Duodenal mucosa (tissue), 2 donors: ENCODE data around the gene DUSP16.
A peak's percentile ranks its signal among the peaks of the same experiment; 100 is the strongest.
"Not testable (repeated sequence)": the region's sequence is repeated elsewhere in the genome, so short reads cannot be mapped to it uniquely, and the experiment has no call there.

ENCODE experiments used
- H3K27ac ChIP-seq: one replicate; pipeline ENCODE4 v1.7.0; 2013; ENCODE audit warnings: low read depth, low read length
- H3K27me3 ChIP-seq, 2 donors: one replicate each; pipeline ENCODE4 v1.7.0; 2013; ENCODE audit warnings: low read length in 2 of 2, control low read depth in 1 of 2; ENCODE audit not compliant: insufficient read depth in 2 of 2, control insufficient read depth in 1 of 2
- H3K36me3 ChIP-seq, 2 donors: one replicate each; pipeline ENCODE4 v1.7.0; 2013; ENCODE audit warnings: low read length in 2 of 2, control low read depth in 1 of 2; ENCODE audit not compliant: insufficient read depth in 2 of 2, control insufficient read depth in 1 of 2
- H3K4me1 ChIP-seq, 2 donors: one replicate each; pipeline ENCODE4 v1.7.0; 2013; ENCODE audit warnings: low read length in 2 of 2, control low read depth in 1 of 2; ENCODE audit not compliant: insufficient read depth in 2 of 2, control insufficient read depth in 1 of 2
- H3K4me3 ChIP-seq, 2 donors: one replicate each; pipeline ENCODE4 v1.7.0; 2013; ENCODE audit warnings: low read length in 2 of 2, low read depth in 1 of 2
- H3K9ac ChIP-seq, 2 donors: one replicate each; pipeline ENCODE4 v1.7.0; 2013; ENCODE audit warnings: low read length in 2 of 2, low read depth in 1 of 2
- H3K9me3 ChIP-seq, 2 donors: one replicate each; pipeline ENCODE4 v1.7.0; 2013; ENCODE audit warnings: low read length in 2 of 2, control low read depth in 1 of 2; ENCODE audit not compliant: control insufficient read depth in 1 of 2

Gene DUSP16

DNA sequence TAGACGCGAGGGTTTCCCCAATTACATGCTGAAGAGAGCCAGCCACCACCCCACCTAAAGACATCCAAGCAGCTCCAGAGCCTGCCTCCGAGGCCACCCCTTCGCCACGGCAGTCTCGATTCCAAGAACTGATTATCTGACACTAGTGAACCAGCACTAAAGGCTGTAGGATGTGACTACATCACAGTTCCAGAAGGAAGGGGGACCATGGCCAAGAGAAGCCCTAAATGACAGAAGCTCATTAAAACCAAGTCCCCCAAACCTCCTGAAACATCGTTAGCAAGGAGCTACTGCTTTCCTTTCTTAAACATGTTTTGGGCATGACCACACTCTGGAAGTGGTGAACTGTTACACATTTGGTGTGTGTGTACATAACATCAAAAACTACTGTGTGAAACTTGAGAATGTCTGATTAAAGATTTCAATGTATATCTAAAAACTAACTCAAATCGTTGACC, 88.2 kb downstream of the DUSP16 start:
- no peak overlapping the region for H3K4me3 ChIP-seq
- H3K9ac ChIP-seq, result no peak overlapping the region
- peaks cover 21 to 48% of the 10 kb centered on the region in 2 donors for H3K36me3 ChIP-seq
- H3K9me3 ChIP-seq, result no peaks in the 10 kb centered on the region
- H3K27me3 ChIP-seq, result no peaks in the 10 kb centered on the region
- H3K27ac ChIP-seq, result no peak overlapping the region
- no peaks in the 10 kb centered on the region for H3K4me1 ChIP-seq

DNA sequence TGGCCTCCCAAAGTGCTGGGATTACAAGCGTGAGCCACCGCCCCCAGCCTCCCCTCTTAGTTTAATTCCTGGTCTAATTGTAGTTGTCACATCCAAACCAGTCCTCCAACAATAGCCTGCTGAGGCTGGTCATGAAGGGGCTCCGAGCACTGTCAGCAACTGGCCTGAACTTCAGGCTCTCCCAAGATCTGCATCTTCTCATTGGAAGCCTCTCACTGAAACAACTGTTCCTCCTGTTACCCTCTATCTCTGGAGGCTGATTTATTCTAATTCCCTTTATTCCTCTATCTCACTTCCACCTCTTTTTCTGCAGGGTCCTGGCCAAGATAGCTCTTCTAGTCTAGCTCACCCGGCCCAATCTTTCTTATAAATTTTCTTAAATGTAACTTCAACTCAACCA, 89.4 kb downstream of the DUSP16 start:
- Histone ChIP-seq H3K4me3 (no peak overlapping the region), H3K4me1 (no peaks in the 10 kb centered on the region), H3K9ac (no peak overlapping the region), H3K9me3 (no peaks in the 10 kb centered on the region), H3K27me3 (no peaks in the 10 kb centered on the region), H3K27ac (no peak overlapping the region), H3K36me3 (peaks cover 13 to 37% of the 10 kb centered on the region in 2 donors)

DNA sequence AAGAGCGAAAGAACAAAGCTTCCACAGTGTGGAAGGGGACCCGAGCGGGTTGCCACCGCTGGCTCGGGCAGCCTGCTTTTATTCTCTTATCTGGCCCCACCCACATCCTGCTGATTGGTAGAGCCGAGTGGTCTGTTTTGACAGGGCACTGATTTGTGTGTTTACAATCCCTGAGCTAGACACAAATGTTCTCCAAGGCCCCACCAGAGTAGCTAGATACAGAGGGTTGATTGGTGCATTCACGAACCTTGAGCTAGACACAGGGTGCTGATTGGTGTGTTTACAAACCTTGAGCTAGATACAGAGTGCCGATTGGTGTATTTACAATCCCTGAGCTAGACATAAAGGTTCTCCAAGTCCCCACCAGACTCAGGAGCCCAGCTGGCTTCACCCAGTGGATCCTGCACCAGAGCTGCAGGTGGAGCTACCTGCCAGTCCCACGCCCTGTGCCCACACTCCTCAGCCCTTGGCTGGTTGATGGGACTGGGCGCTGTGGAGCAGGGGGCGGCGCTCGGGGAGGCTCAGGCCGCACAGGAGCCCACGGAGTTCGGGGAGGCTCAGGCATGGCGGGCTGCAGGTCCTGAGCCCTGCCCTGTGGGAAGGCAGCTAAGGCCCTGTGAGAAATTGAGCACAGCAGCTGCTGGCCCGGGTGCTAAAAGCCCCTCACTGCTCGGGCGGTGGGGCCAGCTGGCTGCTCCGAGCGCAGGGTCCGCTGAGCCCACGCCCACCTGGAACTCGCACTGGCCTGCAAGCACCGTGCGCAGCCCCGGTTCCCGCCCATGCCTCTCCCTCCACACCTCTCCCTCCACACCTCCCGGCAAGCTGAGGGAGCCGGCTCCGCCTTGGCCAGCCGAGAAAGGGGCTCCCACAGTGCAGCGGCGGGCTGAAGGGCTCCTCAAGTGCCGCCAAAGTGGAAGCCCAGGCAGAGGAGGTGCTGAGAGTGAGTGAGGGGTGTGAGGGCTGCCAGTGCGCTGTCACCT, 90.4 kb downstream of the DUSP16 start:
- not testable (repeated sequence) for H3K27me3 ChIP-seq, H3K9me3 ChIP-seq, H3K9ac ChIP-seq, H3K27ac ChIP-seq, H3K4me1 ChIP-seq, H3K4me3 ChIP-seq
- peaks cover 13 to 27% of the 10 kb centered on the region in 2 donors for H3K36me3 ChIP-seq

DNA sequence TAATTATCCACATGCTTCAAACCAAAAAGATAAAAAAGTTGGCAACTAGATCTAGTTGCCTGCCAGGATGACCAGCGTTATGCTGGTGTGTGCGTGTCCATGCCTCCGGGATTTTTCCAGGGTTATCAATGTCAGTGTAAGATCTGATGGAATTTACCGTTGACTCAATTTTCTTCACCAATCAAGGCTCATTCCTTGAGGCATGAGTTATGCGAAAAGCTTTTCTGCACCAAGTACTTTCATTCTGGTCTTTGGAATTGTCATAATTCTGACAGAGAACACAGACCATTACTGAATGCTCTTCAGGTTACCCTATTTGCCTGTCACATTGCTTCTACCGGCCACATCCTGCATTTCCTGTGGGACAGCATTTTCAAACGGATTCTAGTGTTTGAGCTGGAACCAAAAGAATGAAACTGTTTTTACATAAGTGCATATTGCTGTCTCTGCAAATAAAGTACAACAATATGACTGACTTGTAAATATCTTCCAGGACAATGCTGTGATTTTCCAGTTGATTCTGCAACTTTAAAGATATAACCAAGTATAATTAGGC, 91.8 kb downstream of the DUSP16 start:
- no peak overlapping the region for H3K9ac ChIP-seq
- H3K9me3 ChIP-seq, result no peaks in the 10 kb centered on the region
- peaks cover 0 to 7% of the 10 kb centered on the region in 2 donors for H3K4me1 ChIP-seq
- no peak overlapping the region for H3K27ac ChIP-seq
- peaks cover 5 to 13% of the 10 kb centered on the region in 2 donors for H3K36me3 ChIP-seq
- H3K27me3 ChIP-seq, result no peaks in the 10 kb centered on the region
- H3K4me3 ChIP-seq, result no peak overlapping the region

DNA sequence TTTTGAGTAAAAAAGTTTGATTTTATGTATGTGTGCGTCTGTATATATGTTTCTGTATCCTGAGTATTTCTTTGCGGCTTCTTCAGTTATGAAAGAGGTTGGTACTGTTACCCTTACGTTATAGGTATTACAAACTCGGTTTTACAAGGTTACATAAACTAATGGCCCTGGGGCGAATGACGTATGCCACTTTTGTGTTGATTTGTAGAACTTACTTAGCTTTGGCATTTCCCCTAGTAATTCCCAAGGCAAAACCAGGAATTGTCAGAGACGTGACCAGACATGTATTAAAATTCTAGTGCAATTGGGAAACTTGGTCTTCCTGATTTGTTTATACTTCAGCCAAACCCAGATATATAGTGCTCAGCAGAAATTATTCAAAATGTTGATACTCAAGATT, 93.3 kb downstream of the DUSP16 start:
- no peaks in the 10 kb centered on the region for H3K9me3 ChIP-seq
- H3K36me3 ChIP-seq, result no peaks in the 10 kb centered on the region
- H3K9ac ChIP-seq, result no peak overlapping the region
- peaks cover 6 to 15% of the 10 kb centered on the region in 2 donors for H3K4me1 ChIP-seq
- H3K27ac ChIP-seq, result no peak overlapping the region
- H3K4me3 ChIP-seq, result no peak overlapping the region
- no peaks in the 10 kb centered on the region for H3K27me3 ChIP-seq

DNA sequence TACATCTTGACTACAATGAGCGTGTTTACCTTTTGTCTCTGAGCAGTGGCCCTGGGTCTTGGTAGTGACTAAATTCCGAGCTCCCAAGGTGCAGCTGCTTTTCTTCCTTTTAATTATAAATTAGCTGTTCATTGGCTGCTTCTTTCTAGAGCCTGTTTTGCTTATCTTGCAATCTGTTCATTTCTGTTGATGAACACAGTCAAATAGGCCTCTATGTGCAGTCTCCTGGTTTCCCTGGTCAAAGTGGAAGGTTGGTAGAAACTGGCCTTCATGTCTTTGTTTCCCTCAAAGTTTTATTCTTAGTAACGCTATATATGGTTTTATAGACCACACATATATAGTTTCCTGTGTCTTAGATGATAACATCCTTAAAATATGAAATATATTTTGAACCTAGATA, 94.1 kb downstream of the DUSP16 start:
- Histone ChIP-seq H3K36me3 (no peaks in the 10 kb centered on the region), H3K9me3 (no peaks in the 10 kb centered on the region), H3K9ac (no peak overlapping the region), H3K4me3 (no peak overlapping the region), H3K4me1 (peaks cover 6 to 15% of the 10 kb centered on the region in 2 donors), H3K27me3 (no peaks in the 10 kb centered on the region), H3K27ac (no peak overlapping the region)

DNA sequence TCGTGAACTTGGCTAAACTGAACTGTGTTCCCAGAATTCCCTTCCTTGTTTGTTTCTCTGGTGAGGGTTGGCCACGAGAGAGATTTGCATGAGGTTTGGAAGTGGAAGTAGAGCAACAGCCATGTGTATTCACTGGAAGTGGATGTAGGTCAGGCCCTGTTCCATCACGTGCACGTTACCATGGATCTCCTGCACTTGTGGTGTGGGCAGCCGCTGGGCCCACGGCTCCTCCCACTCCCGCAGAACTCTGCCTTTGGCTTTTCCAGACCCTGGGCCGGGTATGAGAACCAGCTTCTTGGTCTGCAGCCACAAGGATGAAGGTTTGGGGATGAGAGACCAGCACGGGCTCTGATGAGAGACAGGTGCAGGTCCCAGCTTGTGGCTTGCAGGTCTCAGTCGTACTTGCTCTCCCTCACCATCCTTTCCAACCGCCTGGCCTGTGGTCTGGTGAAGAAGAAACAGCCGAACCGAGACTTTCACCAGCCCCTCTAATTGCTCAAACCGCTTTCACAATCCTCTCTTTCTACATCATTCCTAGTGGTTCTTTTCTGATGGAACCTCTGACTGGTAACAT, 94.9 kb downstream of the DUSP16 start:
- Histone ChIP-seq H3K27ac (no peak overlapping the region), H3K36me3 (no peaks in the 10 kb centered on the region), H3K9me3 (no peaks in the 10 kb centered on the region), H3K4me3 (no peak overlapping the region), H3K4me1 (peaks cover 6 to 15% of the 10 kb centered on the region in 2 donors), H3K27me3 (no peaks in the 10 kb centered on the region), H3K9ac (no peak overlapping the region)

DNA sequence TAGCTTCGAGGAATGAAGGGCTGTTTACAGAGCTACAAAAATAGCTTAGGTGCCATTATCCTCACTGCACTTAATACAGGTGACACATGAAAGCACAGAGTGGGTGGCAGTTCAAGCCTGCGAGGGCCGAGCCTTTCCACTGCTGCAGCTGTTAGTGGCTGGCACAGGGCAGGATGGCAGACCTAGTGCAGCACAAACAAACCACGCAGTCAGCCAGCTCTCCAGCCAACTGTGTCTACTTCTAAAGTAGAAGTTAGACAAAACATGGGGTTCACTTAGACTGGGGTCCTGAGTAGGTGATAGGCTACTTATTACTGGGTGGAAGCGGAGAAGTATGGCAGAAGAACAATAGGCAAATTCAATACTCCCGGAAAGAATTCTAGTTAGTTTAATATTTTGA, 95.4 kb downstream of the DUSP16 start:
- Histone ChIP-seq H3K9ac (no peak overlapping the region), H3K4me1 (peaks cover 6 to 15% of the 10 kb centered on the region in 2 donors), H3K4me3 (no peak overlapping the region), H3K27ac (peak overlapping the region; percentile 54), H3K9me3 (no peaks in the 10 kb centered on the region), H3K36me3 (no peaks in the 10 kb centered on the region), H3K27me3 (no peaks in the 10 kb centered on the region)

DNA sequence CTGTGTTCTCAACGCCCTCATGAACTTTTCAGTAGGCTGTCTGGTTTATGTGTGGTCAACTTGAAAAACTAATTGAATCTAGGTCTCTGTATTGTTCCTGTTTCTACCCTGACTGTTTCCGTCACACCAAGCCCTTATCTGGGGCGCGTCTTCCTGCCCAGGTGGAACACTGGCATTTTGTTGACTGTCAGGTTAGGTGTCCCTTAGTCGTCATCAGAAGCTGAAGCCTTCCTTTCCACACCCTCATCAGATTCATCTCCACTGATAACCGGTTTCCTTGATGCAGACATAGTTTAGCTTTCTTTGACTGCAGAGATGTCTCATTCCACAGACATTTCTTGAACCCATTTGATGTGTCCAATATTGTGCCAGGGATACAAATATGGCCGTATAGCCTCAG, 96.5 kb downstream of the DUSP16 start:
- peak overlapping the region in 1 of 2 donors; percentile 17 for H3K9ac ChIP-seq
- H3K27ac ChIP-seq, result no peak overlapping the region
- no peaks in the 10 kb centered on the region for H3K9me3 ChIP-seq
- H3K4me1 ChIP-seq, result peaks cover 6 to 15% of the 10 kb centered on the region in 2 donors
- no peaks in the 10 kb centered on the region for H3K36me3 ChIP-seq
- H3K27me3 ChIP-seq, result no peaks in the 10 kb centered on the region
- no peak overlapping the region for H3K4me3 ChIP-seq

DNA sequence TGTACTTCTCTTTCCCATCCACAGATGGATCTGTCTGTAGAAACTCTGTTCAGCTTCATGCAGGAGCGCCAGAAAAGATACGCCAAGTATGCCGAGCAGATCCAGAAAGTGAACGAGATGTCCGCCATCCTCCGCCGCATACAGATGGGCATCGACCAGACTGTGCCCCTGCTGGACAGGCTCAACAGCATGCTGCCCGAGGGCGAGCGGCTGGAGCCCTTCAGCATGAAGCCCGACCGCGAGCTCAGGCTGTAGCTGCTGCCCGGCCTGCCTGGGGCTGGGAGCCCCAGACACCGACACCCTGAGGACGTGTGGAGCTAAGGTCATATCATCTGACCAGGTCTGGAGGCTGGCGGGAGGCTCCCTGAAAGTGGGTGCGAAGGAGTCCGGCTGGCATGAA, 97.1 kb downstream of the DUSP16 start:
- Histone ChIP-seq H3K4me1 (peaks cover 6 to 15% of the 10 kb centered on the region in 2 donors), H3K27ac (no peak overlapping the region), H3K9me3 (no peaks in the 10 kb centered on the region), H3K36me3 (no peaks in the 10 kb centered on the region), H3K4me3 (no peak overlapping the region), H3K9ac (peak overlapping the region in 1 of 2 donors; percentile 44), H3K27me3 (no peaks in the 10 kb centered on the region)
